ENCODE results near the gene CDYL2. TPM values are rescaled to one million over a fixed set of nuclear protein-coding genes. Genes with fewer than 3 reads are reported as not detected.

The CDYL2 gene
- total RNA-seq, 2 experiments from 2014 or later, result 54.6 to 60.2 TPM

DNA sequence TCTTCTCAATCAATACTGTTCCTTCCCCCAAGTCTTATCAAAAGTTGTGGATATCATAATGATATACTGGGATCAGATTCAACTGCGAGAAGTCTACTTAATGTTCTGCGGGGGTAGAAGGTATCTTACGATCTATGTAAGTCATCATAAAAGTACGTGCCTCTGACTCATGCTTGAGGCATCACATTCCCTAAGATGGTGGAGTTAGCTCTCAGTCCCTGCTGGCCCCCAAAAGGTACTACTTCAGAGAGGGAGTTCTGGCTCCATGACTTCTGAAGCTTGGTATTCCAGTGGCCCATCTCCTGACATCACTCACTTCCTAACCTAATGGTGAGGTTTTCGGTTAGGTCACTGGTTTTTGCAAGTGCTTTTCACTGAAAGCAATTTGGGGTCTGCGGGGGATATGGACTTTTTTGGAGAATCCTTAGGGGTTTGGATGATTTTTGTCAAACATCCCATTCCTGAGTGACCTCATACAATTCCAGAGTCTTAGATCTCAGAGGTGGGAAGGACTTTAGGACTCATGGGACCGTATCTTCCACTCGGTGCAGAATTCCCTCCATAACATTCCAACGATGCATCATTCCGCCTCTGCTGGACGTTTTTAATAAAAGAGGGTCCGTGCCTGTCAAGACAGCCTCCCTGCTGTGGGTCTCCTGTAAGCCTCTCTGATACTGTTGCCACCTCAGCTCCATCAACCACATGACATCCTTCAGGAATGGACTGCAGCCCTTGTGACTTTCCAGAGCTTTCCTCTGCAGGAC, 189.3 kb downstream of the CDYL2 start:
- POLR2A ChIA-PET, result no interaction called here
- no peaks in the 10 kb centered on the region for H3K4me1 Mint-ChIP-seq
- no peaks in the 10 kb centered on the region for H3K27me3 Mint-ChIP-seq
- CTCF ChIA-PET, result interaction anchor here (2.1 kb wide), 1 partner anchor 88 kb away, joined by 8 read pairs; no protein-coding TSS in a partner anchor
- no peak overlapping the region for H3K27ac Mint-ChIP-seq
- H3K36me3 Mint-ChIP-seq (ENCODE audit: low read depth), result peaks cover 58% of the 10 kb centered on the region
- no peak overlapping the region for H3K4me3 Mint-ChIP-seq
- DNase-seq, result no peak
- H3K9me3 Mint-ChIP-seq, result peaks cover 11% of the 10 kb centered on the region

DNA sequence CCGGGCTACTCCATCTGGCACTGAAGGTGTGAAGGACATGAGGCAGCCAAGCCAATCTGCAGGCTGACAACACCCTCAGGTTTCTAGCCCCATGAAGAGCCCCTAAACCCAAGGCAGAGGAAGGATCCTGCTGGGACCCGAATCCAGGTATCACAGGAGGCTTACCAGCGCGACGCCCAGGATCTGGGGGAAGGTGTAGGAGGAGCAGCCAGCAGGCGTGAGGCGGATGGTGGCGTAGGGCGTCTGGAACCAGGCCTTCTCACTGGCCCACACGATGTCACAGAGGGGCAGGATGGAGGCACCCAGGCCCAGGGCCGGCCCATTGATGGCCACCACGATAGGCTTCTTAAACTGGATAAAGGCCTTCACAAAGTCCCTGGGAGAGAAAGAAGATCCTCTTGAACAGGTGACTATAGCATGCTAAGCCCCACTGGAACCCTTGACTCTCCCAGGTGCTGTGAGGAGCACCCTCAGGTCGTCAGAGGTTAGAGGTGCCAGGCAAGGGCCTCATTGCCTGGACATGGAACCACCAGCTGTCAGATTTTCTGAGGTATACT, 191.9 kb downstream of the CDYL2 start:
- peaks cover 5% of the 10 kb centered on the region for H3K4me1 Mint-ChIP-seq
- H3K27ac Mint-ChIP-seq, result no peak overlapping the region
- H3K27me3 Mint-ChIP-seq, result no peaks in the 10 kb centered on the region
- H3K4me3 Mint-ChIP-seq, result no peak overlapping the region
- CTCF ChIA-PET, result no interaction called here
- POLR2A ChIA-PET, result no interaction called here
- H3K9me3 Mint-ChIP-seq, result peaks cover 11% of the 10 kb centered on the region
- no peak for DNase-seq
- H3K36me3 Mint-ChIP-seq (ENCODE audit: low read depth), result peaks cover 73% of the 10 kb centered on the region

DNA sequence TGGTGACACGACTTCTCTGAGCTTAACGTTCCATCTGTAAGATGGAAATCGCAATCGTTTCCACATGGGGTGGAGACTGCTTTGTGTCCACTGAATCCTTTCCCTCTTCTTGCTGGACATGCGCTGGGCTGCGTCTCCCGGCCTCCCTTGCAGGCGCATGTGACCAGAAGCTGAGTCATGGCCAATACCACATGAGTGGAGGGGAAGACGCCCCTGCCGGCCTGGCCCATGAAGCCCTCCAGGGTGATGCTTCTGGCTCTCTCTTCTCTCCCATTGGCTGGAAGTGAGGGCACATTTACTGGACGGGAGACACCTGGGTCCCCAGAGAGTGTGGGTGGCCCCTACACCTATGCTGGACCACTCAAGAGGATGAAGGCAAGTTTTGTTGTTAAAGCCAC, 192.5 kb downstream of the CDYL2 start:
- no peaks in the 10 kb centered on the region for H3K27me3 Mint-ChIP-seq
- peaks cover 6% of the 10 kb centered on the region for H3K4me1 Mint-ChIP-seq
- no peak overlapping the region for H3K27ac Mint-ChIP-seq
- peaks cover 76% of the 10 kb centered on the region for H3K36me3 Mint-ChIP-seq (ENCODE audit: low read depth)
- ChIA-PET CTCF (no interaction called here), POLR2A (no interaction called here)
- peaks cover 11% of the 10 kb centered on the region for H3K9me3 Mint-ChIP-seq
- no peak overlapping the region for H3K4me3 Mint-ChIP-seq
- DNase-seq, result no peak

DNA sequence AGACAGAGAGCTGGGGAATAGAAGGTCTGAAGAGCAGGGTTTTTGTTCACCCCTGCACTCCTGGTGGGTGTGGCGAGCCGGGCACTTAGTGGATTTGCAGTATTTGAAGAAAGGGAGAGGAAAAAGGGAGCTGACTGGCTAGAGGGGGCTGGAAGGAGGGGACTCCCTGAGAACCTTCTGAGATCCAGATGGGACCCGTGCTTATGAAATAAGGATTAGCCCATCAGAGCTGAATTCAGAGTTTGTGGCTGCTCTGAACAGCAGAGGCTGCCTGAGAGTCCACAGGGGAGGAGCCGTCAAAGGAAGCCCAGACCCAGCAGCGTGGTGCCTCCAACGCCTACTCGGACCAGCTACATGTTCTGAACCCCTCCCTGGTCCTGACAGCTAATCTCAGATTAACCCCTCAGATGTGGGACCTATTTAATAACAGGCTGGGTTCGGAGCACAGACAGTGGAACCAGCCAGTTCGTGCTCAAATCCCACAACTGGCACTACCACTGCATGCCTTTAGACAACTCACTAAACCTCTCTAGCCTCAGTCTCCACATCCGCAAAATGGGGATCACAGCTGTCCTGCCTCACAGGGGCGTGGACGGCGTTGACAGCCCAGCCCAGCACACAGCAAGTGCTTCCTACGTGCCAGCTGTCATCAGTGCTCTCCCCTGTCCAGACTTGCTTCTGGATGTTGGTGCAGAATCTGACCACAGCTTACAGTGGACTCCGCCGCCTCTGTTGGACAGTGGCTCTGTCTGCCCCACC, 193.0 kb downstream of the CDYL2 start:
- Mint-ChIP-seq H3K27ac (no peak overlapping the region), H3K9me3 (peaks cover 17% of the 10 kb centered on the region), H3K36me3 (ENCODE audit: low read depth) (peaks cover 76% of the 10 kb centered on the region), H3K4me3 (no peak overlapping the region), H3K27me3 (no peaks in the 10 kb centered on the region), H3K4me1 (peaks cover 11% of the 10 kb centered on the region)
- ChIA-PET CTCF (no interaction called here), POLR2A (no interaction called here)
- DNase-seq, result no peak

DNA sequence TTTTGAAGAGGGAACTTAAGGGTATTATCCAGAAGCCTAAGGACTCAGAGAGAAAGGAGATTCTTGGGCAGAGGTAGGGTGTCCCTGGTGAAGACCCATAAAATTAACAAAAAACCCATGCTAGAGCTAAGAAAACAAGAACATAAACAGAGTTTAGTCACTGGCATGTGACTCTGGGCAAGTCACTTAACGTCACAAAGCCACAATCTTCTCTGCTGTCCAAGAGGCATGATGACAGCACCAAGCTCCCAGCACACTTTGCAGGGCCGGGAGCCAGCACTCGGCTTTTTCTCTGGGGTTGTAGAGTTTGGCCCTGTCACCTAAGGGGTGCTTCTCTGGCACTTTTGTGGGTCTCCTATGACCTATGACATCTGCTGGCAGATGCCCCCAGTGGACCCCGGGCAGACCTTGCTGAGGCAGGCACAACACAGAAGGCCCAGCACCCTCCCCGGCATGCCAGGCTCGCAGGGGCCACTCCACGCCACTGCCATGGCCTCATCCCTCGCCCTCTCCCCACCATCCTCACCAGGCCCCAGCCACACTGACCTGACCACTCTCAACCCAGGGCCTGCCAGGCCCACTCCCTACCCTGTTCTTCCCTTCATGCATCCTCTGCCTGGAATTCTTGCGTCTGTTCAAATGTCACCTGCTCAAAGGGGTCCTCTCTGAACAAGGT, 193.8 kb downstream of the CDYL2 start:
- H3K9me3 Mint-ChIP-seq, result peaks cover 15% of the 10 kb centered on the region
- no peaks in the 10 kb centered on the region for H3K27me3 Mint-ChIP-seq
- POLR2A ChIA-PET, result no interaction called here
- CTCF ChIA-PET, result interaction anchor here (1.2 kb wide), 1 partner anchor 83 kb away, joined by 4 read pairs; no protein-coding TSS in a partner anchor
- H3K4me1 Mint-ChIP-seq, result peaks cover 17% of the 10 kb centered on the region
- H3K36me3 Mint-ChIP-seq (ENCODE audit: low read depth), result peaks cover 74% of the 10 kb centered on the region
- no peak overlapping the region for H3K4me3 Mint-ChIP-seq
- no peak for DNase-seq
- no peak overlapping the region for H3K27ac Mint-ChIP-seq

DNA sequence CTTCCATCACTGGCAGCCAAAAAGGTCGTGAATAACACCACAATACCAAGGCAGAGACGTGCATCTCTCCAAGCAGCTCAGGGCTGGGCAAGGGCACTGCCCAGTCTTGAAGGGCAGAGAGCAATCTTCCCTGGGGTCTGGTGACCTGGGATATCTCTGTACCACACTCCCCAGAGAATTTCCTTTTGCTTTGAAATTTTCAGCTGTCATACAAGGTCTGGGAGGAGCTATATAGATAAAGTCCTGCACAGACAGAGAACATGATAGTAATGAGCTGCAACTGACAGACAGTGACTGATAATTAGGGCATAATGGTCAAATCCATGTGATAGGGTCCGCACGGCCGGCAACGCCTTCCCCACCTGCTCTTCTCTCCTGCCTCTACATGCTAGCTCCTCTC, 195.5 kb downstream of the CDYL2 start:
- Mint-ChIP-seq H3K9me3 (peaks cover 12% of the 10 kb centered on the region), H3K36me3 (ENCODE audit: low read depth) (peaks cover 72% of the 10 kb centered on the region), H3K4me3 (no peak overlapping the region), H3K4me1 (peaks cover 17% of the 10 kb centered on the region), H3K27ac (no peak overlapping the region), H3K27me3 (no peaks in the 10 kb centered on the region)
- ChIA-PET POLR2A (interaction anchor here (0.7 to 1.2 kb wide), 2 partner anchors 10 to 43 kb away, joined by 3 read pairs; no protein-coding TSS in a partner anchor), CTCF (no interaction called here)
- no peak for DNase-seq

DNA sequence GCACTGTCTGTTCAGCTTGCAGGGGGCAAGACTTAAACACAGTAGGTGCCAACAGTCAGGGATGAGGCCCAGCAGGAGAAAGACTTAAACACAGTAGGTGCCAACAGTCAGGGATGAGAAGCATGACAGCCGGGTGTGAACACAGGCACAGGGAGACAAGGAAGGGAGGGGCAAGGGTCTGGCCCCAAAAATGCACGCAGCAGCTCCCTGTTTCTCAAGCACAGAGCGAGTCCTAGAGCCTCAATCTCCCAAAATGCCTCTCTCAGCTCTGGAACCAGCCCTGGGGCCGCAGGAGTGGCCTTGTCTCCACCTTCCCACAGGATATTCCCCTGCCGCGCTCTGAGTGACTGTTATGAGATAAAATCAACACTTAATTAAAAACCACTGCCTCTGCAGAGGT, 197.2 kb downstream of the CDYL2 start:
- ChIA-PET CTCF (interaction anchor here (0.9 kb wide), 1 partner anchor 218 kb away, joined by 4 read pairs; no protein-coding TSS in a partner anchor), POLR2A (interaction anchor here (1.2 kb wide), 1 partner anchor 27 kb away, joined by 5 read pairs; no protein-coding TSS in a partner anchor)
- no peak overlapping the region for H3K4me3 Mint-ChIP-seq
- H3K27ac Mint-ChIP-seq, result no peak overlapping the region
- peaks cover 17% of the 10 kb centered on the region for H3K4me1 Mint-ChIP-seq
- peaks cover 9% of the 10 kb centered on the region for H3K9me3 Mint-ChIP-seq
- DNase-seq, result no peak
- H3K36me3 Mint-ChIP-seq (ENCODE audit: low read depth), result peaks cover 80% of the 10 kb centered on the region
- H3K27me3 Mint-ChIP-seq, result no peaks in the 10 kb centered on the region

DNA sequence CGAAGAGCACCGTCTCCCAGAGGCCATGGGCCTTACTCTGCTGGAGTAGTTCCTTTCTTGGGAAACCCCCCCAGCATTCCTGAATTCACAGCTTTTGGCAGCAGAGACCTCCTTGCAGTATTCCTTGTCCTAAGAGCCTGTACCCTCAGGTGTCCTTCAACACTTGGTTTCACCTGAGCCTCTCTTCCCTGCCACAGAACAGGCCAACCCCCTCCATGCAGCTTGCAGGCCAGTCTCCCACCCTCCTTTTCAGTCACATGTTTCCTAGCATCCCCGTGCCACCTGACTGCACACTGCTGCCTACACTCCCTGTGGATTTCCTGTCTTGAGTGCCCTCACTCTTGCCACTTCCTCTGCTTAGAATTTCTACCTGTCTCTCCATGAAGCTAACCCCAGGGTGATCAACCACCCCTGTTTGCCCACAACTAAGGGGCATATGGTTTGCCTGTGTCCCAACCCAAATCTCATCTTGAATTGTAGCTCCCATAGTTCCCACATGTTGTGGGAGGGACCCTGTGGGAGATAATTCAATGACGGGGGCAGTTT, 198.1 kb downstream of the CDYL2 start:
- H3K9me3 Mint-ChIP-seq, result peaks cover 10% of the 10 kb centered on the region
- CTCF ChIA-PET, result interaction anchor here (0.7 kb wide), 1 partner anchor 26 kb away, joined by 3 read pairs; no protein-coding TSS in a partner anchor
- H3K27me3 Mint-ChIP-seq, result no peaks in the 10 kb centered on the region
- POLR2A ChIA-PET, result interaction anchor here (1.2 kb wide), 1 partner anchor 26 kb away, joined by 5 read pairs; no protein-coding TSS in a partner anchor
- no peak overlapping the region for H3K4me3 Mint-ChIP-seq
- DNase-seq, result no peak
- peak overlapping the region; percentile 3 for H3K27ac Mint-ChIP-seq
- H3K36me3 Mint-ChIP-seq (ENCODE audit: low read depth), result peaks cover 81% of the 10 kb centered on the region
- H3K4me1 Mint-ChIP-seq, result peaks cover 17% of the 10 kb centered on the region

DNA sequence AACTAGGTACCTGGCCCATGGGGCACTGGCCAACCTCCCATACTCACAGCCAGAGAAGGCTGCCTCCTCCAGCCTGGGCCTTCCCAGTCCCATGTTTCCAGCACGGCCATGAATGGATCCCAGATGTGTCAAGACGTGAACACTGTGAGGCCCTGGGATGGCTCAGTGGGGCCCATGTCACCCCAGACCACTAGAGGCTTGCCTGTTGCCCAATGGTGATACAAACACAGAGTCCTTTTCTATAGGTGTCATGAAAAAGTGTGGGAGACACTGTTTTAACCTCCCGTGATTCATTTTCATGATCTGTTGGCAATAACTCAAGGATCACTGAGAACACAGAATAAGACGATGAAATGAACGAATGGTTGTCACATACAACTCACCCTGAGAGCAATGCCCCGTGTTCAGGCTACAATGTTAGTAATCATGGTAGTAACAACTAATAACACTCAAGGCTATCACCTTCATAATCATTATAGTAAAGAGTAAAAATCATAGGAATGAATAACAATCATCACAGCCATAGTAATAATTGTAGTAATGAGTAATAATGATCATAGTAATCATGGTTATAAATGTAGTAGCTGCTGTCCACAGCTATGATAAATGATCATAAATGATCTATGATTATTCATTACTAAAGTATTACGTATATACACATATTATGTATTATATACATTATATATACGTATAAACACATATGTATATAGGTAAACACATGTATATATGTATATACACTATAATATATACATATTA, 199.6 kb downstream of the CDYL2 start:
- peaks cover 12% of the 10 kb centered on the region for H3K9me3 Mint-ChIP-seq
- peaks cover 15% of the 10 kb centered on the region for H3K4me1 Mint-ChIP-seq
- POLR2A ChIA-PET, result no interaction called here
- CTCF ChIA-PET, result interaction anchor here (1.6 kb wide), 1 partner anchor 78 kb away, joined by 4 read pairs; no protein-coding TSS in a partner anchor
- DNase-seq, result no peak
- H3K27ac Mint-ChIP-seq, result no peak overlapping the region
- H3K4me3 Mint-ChIP-seq, result no peak overlapping the region
- no peaks in the 10 kb centered on the region for H3K27me3 Mint-ChIP-seq
- peaks cover 74% of the 10 kb centered on the region for H3K36me3 Mint-ChIP-seq (ENCODE audit: low read depth)

DNA sequence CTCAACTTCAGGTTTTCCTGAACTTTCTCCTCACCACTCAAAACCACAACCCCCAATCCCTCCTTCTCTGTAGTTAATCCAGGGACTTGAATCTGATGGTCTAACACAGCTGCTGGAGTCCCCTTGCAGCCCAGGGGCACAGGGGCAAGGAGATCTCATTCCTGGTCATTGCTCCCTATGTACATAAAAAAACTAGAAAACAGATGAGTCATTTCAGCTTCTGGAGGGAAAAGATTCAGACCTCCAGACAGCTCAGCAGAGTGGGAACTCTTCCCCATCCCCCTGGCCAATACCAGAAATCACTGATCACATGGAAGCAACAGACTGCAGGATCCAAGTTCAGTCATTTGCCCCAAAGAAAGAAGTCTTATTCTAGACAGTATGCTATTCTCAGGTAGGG, 201.5 kb downstream of the CDYL2 start:
- POLR2A ChIA-PET, result no interaction called here
- Mint-ChIP-seq H3K27ac (no peak overlapping the region), H3K36me3 (ENCODE audit: low read depth) (peaks cover 72% of the 10 kb centered on the region), H3K4me3 (no peak overlapping the region), H3K4me1 (peaks cover 15% of the 10 kb centered on the region), H3K27me3 (no peaks in the 10 kb centered on the region), H3K9me3 (peaks cover 12% of the 10 kb centered on the region)
- CTCF ChIA-PET, result no interaction called here
- no peak for DNase-seq

DNA sequence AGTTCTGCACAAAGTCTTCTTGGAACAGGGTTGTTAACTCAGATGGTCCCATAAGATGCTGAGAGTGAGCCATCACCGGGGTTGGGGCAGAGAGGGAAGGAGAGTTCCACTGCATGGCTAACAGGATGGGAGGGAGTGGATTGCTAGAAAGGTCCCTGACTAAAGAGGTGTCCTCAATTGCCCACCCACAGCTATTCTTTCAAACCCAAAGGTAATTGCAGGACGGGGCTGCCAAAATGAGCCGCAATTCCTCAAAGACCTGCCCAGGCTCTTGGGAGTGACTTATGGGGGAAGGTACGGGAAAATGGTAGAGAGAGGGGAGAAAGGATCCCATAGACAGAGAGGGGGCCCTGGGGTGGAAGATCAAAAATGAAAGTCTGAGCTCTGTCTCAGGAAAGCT, 203.2 kb downstream of the CDYL2 start:
- Mint-ChIP-seq H3K36me3 (ENCODE audit: low read depth) (peaks cover 69% of the 10 kb centered on the region), H3K4me3 (no peak overlapping the region), H3K27me3 (peaks cover 3% of the 10 kb centered on the region), H3K4me1 (peaks cover 4% of the 10 kb centered on the region), H3K9me3 (peaks cover 13% of the 10 kb centered on the region), H3K27ac (no peak overlapping the region)
- POLR2A ChIA-PET, result interaction anchor here (0.7 kb wide), 1 partner anchor 21 kb away, joined by 3 read pairs; no protein-coding TSS in a partner anchor
- CTCF ChIA-PET, result no interaction called here
- no peak for DNase-seq

DNA sequence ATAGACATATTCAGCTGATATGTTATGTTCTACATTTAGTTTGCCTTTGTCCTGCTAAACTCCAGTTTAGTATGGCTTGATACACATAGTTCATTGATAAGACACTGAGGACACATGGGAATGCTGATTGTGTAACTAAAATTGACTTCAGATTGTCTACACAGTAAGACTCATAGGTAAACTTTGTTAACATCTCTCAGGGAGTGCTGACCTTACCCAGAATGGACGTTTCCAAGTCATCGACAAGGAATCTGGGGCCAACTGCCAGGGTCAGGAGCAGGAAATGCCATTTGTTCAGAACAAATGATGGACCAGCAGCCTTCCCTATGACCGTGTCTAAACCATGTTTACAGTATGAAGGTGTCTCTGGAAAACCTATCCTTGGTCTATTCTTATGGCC, 204.9 kb downstream of the CDYL2 start:
- H3K27ac Mint-ChIP-seq, result no peak overlapping the region
- CTCF ChIA-PET, result no interaction called here
- H3K4me3 Mint-ChIP-seq, result no peak overlapping the region
- peaks cover 18% of the 10 kb centered on the region for H3K9me3 Mint-ChIP-seq
- DNase-seq, result no peak
- POLR2A ChIA-PET, result no interaction called here
- peaks cover 7% of the 10 kb centered on the region for H3K27me3 Mint-ChIP-seq
- peaks cover 67% of the 10 kb centered on the region for H3K36me3 Mint-ChIP-seq (ENCODE audit: low read depth)
- H3K4me1 Mint-ChIP-seq, result no peaks in the 10 kb centered on the region

All from activated CD4-positive, alpha-beta memory T cell treated with anti-CD3 and anti-CD28 coated beads, Interleukin-2, amount 10 ng/mL, durations not matched to agents 7 days and 5 days (primary cell).